ENCODE data around the gene OXCT1.

Gene OXCT1

GRCh38 chr5:41812156-41812555 is 58.1 kb downstream of the OXCT1 start:
- peaks cover 0 to 17% of the 10 kb centered on the region in 2 donors for H3K4me1 ChIP-seq (ENCODE audit: control insufficient read depth in 2 of 2, insufficient read depth in 2 of 2, low read length in 2 of 2)

GRCh38 chr5:41809128-41809527 is 61.1 kb downstream of the OXCT1 start:
- peaks cover 0 to 7% of the 10 kb centered on the region in 2 donors for H3K4me1 ChIP-seq (ENCODE audit: control insufficient read depth in 2 of 2, insufficient read depth in 2 of 2, low read length in 2 of 2)
- H3K27ac ChIP-seq (ENCODE audit: low read depth in 2 of 2, low read length in 2 of 2), result no peak overlapping the region
- no peaks in the 10 kb centered on the region for H3K9me3 ChIP-seq (ENCODE audit: control insufficient read depth in 2 of 2, low read length in 2 of 2)
- no peak overlapping the region for H3K9ac ChIP-seq (ENCODE audit: low read depth in 1 of 2, low read length in 2 of 2)
- no peaks in the 10 kb centered on the region for H3K27me3 ChIP-seq (ENCODE audit: control insufficient read depth in 2 of 2, insufficient read depth in 2 of 2, low read length in 2 of 2)
- H3K36me3 ChIP-seq (ENCODE audit: control insufficient read depth in 2 of 2, insufficient read depth in 2 of 2, low read length in 2 of 2), result peaks cover 0 to 3% of the 10 kb centered on the region in 2 donors
- no peak overlapping the region for H3K4me3 ChIP-seq (ENCODE audit: low read length in 2 of 2)

More at GRCh38 chr5:41812156-41812555, 58.1 kb downstream of the OXCT1 start:
- H3K27me3 ChIP-seq (ENCODE audit: control insufficient read depth in 2 of 2, insufficient read depth in 2 of 2, low read length in 2 of 2), result no peaks in the 10 kb centered on the region
- no peak overlapping the region for H3K27ac ChIP-seq (ENCODE audit: low read depth in 2 of 2, low read length in 2 of 2)
- H3K9me3 ChIP-seq (ENCODE audit: control insufficient read depth in 2 of 2, low read length in 2 of 2), result no peaks in the 10 kb centered on the region
- H3K9ac ChIP-seq (ENCODE audit: low read depth in 1 of 2, low read length in 2 of 2), result no peak overlapping the region
- peaks cover 0 to under 1% of the 10 kb centered on the region in 2 donors for H3K36me3 ChIP-seq (ENCODE audit: control insufficient read depth in 2 of 2, insufficient read depth in 2 of 2, low read length in 2 of 2)
- H3K4me3 ChIP-seq (ENCODE audit: low read length in 2 of 2), result no peak overlapping the region

- Histone ChIP-seq H3K9ac (ENCODE audit: low read depth in 1 of 2, low read length in 2 of 2) (no peak overlapping the region), H3K9me3 (ENCODE audit: control insufficient read depth in 2 of 2, low read length in 2 of 2) (no peaks in the 10 kb centered on the region), H3K36me3 (ENCODE audit: control insufficient read depth in 2 of 2, insufficient read depth in 2 of 2, low read length in 2 of 2) (peaks cover 0 to 3% of the 10 kb centered on the region in 2 donors), H3K4me3 (ENCODE audit: low read length in 2 of 2) (no peak overlapping the region), H3K27ac (ENCODE audit: low read depth in 2 of 2, low read length in 2 of 2) (no peak overlapping the region), H3K4me1 (ENCODE audit: control insufficient read depth in 2 of 2, insufficient read depth in 2 of 2, low read length in 2 of 2) (peaks cover 0 to under 1% of the 10 kb centered on the region in 2 donors), H3K27me3 (ENCODE audit: control insufficient read depth in 2 of 2, insufficient read depth in 2 of 2, low read length in 2 of 2) (no peaks in the 10 kb centered on the region)
These were observed 61.9 kb downstream of the OXCT1 start for GRCh38 chr5:41808294-41808693.

- Histone ChIP-seq H3K9me3 (ENCODE audit: control insufficient read depth in 2 of 2, low read length in 2 of 2) (no peaks in the 10 kb centered on the region), H3K27me3 (ENCODE audit: control insufficient read depth in 2 of 2, insufficient read depth in 2 of 2, low read length in 2 of 2) (no peaks in the 10 kb centered on the region), H3K4me3 (ENCODE audit: low read length in 2 of 2) (no peak overlapping the region), H3K9ac (ENCODE audit: low read depth in 1 of 2, low read length in 2 of 2) (no peak overlapping the region), H3K27ac (ENCODE audit: low read depth in 2 of 2, low read length in 2 of 2) (no peak overlapping the region), H3K4me1 (ENCODE audit: control insufficient read depth in 2 of 2, insufficient read depth in 2 of 2, low read length in 2 of 2) (no peaks in the 10 kb centered on the region), H3K36me3 (ENCODE audit: control insufficient read depth in 2 of 2, insufficient read depth in 2 of 2, low read length in 2 of 2) (peaks cover 0 to 11% of the 10 kb centered on the region in 2 donors)
These were observed 72.6 kb downstream of the OXCT1 start for GRCh38 chr5:41797662-41798061.

- no peak overlapping the region for H3K9ac ChIP-seq (ENCODE audit: low read depth in 1 of 2, low read length in 2 of 2)
- H3K4me3 ChIP-seq (ENCODE audit: low read length in 2 of 2), result no peak overlapping the region
- H3K27ac ChIP-seq (ENCODE audit: low read depth in 2 of 2, low read length in 2 of 2), result no peak overlapping the region
- no peaks in the 10 kb centered on the region for H3K9me3 ChIP-seq (ENCODE audit: control insufficient read depth in 2 of 2, low read length in 2 of 2)
- H3K36me3 ChIP-seq (ENCODE audit: control insufficient read depth in 2 of 2, insufficient read depth in 2 of 2, low read length in 2 of 2), result peaks cover 0 to 11% of the 10 kb centered on the region in 2 donors
- no peaks in the 10 kb centered on the region for H3K4me1 ChIP-seq (ENCODE audit: control insufficient read depth in 2 of 2, insufficient read depth in 2 of 2, low read length in 2 of 2)
- no peaks in the 10 kb centered on the region for H3K27me3 ChIP-seq (ENCODE audit: control insufficient read depth in 2 of 2, insufficient read depth in 2 of 2, low read length in 2 of 2)
These were observed 74.2 kb downstream of the OXCT1 start for GRCh38 chr5:41796061-41796460.

- peaks cover 0 to 9% of the 10 kb centered on the region in 2 donors for H3K36me3 ChIP-seq (ENCODE audit: control insufficient read depth in 2 of 2, insufficient read depth in 2 of 2, low read length in 2 of 2)
- H3K9ac ChIP-seq (ENCODE audit: low read depth in 1 of 2, low read length in 2 of 2), result no peak overlapping the region
- no peak overlapping the region for H3K27ac ChIP-seq (ENCODE audit: low read depth in 2 of 2, low read length in 2 of 2)
- no peaks in the 10 kb centered on the region for H3K27me3 ChIP-seq (ENCODE audit: control insufficient read depth in 2 of 2, insufficient read depth in 2 of 2, low read length in 2 of 2)
- H3K9me3 ChIP-seq (ENCODE audit: control insufficient read depth in 2 of 2, low read length in 2 of 2), result no peaks in the 10 kb centered on the region
- no peak overlapping the region for H3K4me3 ChIP-seq (ENCODE audit: low read length in 2 of 2)
- no peaks in the 10 kb centered on the region for H3K4me1 ChIP-seq (ENCODE audit: control insufficient read depth in 2 of 2, insufficient read depth in 2 of 2, low read length in 2 of 2)
These were observed 75.1 kb downstream of the OXCT1 start for GRCh38 chr5:41795125-41795524.

- no peaks in the 10 kb centered on the region for H3K9me3 ChIP-seq (ENCODE audit: control insufficient read depth in 2 of 2, low read length in 2 of 2)
- no peak overlapping the region for H3K9ac ChIP-seq (ENCODE audit: low read depth in 1 of 2, low read length in 2 of 2)
- H3K4me3 ChIP-seq (ENCODE audit: low read length in 2 of 2), result no peak overlapping the region
- H3K27ac ChIP-seq (ENCODE audit: low read depth in 2 of 2, low read length in 2 of 2), result no peak overlapping the region
- peaks cover 0 to 5% of the 10 kb centered on the region in 2 donors for H3K36me3 ChIP-seq (ENCODE audit: control insufficient read depth in 2 of 2, insufficient read depth in 2 of 2, low read length in 2 of 2)
- H3K4me1 ChIP-seq (ENCODE audit: control insufficient read depth in 2 of 2, insufficient read depth in 2 of 2, low read length in 2 of 2), result no peaks in the 10 kb centered on the region
- H3K27me3 ChIP-seq (ENCODE audit: control insufficient read depth in 2 of 2, insufficient read depth in 2 of 2, low read length in 2 of 2), result no peaks in the 10 kb centered on the region
These were observed 75.8 kb downstream of the OXCT1 start for GRCh38 chr5:41794471-41794870.

- H3K36me3 ChIP-seq (ENCODE audit: control insufficient read depth in 2 of 2, insufficient read depth in 2 of 2, low read length in 2 of 2), result peaks cover 0 to 5% of the 10 kb centered on the region in 2 donors
- H3K9ac ChIP-seq (ENCODE audit: low read depth in 1 of 2, low read length in 2 of 2), result no peak overlapping the region
- no peaks in the 10 kb centered on the region for H3K9me3 ChIP-seq (ENCODE audit: control insufficient read depth in 2 of 2, low read length in 2 of 2)
- H3K27me3 ChIP-seq (ENCODE audit: control insufficient read depth in 2 of 2, insufficient read depth in 2 of 2, low read length in 2 of 2), result no peaks in the 10 kb centered on the region
- no peaks in the 10 kb centered on the region for H3K4me1 ChIP-seq (ENCODE audit: control insufficient read depth in 2 of 2, insufficient read depth in 2 of 2, low read length in 2 of 2)
- no peak overlapping the region for H3K27ac ChIP-seq (ENCODE audit: low read depth in 2 of 2, low read length in 2 of 2)
- H3K4me3 ChIP-seq (ENCODE audit: low read length in 2 of 2), result no peak overlapping the region
These were observed 77.0 kb downstream of the OXCT1 start for GRCh38 chr5:41793141-41793770.

GRCh38 chr5:41790038-41790776 is 80.0 kb downstream of the OXCT1 start:
- Histone ChIP-seq H3K27me3 (ENCODE audit: control insufficient read depth in 2 of 2, insufficient read depth in 2 of 2, low read length in 2 of 2) (no peaks in the 10 kb centered on the region), H3K4me1 (ENCODE audit: control insufficient read depth in 2 of 2, insufficient read depth in 2 of 2, low read length in 2 of 2) (no peaks in the 10 kb centered on the region), H3K9me3 (ENCODE audit: control insufficient read depth in 2 of 2, low read length in 2 of 2) (no peaks in the 10 kb centered on the region), H3K9ac (ENCODE audit: low read depth in 1 of 2, low read length in 2 of 2) (no peak overlapping the region), H3K27ac (ENCODE audit: low read depth in 2 of 2, low read length in 2 of 2) (no peak overlapping the region), H3K4me3 (ENCODE audit: low read length in 2 of 2) (no peak overlapping the region), H3K36me3 (ENCODE audit: control insufficient read depth in 2 of 2, insufficient read depth in 2 of 2, low read length in 2 of 2) (no peaks in the 10 kb centered on the region)

- Histone ChIP-seq H3K9me3 (ENCODE audit: control insufficient read depth in 2 of 2, low read length in 2 of 2) (no peaks in the 10 kb centered on the region), H3K27ac (ENCODE audit: low read depth in 2 of 2, low read length in 2 of 2) (no peak overlapping the region), H3K27me3 (ENCODE audit: control insufficient read depth in 2 of 2, insufficient read depth in 2 of 2, low read length in 2 of 2) (no peaks in the 10 kb centered on the region), H3K4me1 (ENCODE audit: control insufficient read depth in 2 of 2, insufficient read depth in 2 of 2, low read length in 2 of 2) (no peaks in the 10 kb centered on the region), H3K4me3 (ENCODE audit: low read length in 2 of 2) (no peak overlapping the region), H3K36me3 (ENCODE audit: control insufficient read depth in 2 of 2, insufficient read depth in 2 of 2, low read length in 2 of 2) (no peaks in the 10 kb centered on the region), H3K9ac (ENCODE audit: low read depth in 1 of 2, low read length in 2 of 2) (no peak overlapping the region)
These were observed 80.8 kb downstream of the OXCT1 start for GRCh38 chr5:41789434-41789833.

Data from mucosa of rectum (tissue), 2 donors.